Hippocampal formation (tissue), 2 donors: ENCODE data around the gene CATSPERZ.
"Not testable (repeated sequence)": the region's sequence is repeated elsewhere in the genome, so short reads cannot be mapped to it uniquely, and the experiment has no call there.

Experiments used
- DNase-seq, 2 donors: peaks; one replicate each; lab custom pipeline; 2025; lab: John Stamatoyannopoulos, UW

Gene CATSPERZ

DNA sequence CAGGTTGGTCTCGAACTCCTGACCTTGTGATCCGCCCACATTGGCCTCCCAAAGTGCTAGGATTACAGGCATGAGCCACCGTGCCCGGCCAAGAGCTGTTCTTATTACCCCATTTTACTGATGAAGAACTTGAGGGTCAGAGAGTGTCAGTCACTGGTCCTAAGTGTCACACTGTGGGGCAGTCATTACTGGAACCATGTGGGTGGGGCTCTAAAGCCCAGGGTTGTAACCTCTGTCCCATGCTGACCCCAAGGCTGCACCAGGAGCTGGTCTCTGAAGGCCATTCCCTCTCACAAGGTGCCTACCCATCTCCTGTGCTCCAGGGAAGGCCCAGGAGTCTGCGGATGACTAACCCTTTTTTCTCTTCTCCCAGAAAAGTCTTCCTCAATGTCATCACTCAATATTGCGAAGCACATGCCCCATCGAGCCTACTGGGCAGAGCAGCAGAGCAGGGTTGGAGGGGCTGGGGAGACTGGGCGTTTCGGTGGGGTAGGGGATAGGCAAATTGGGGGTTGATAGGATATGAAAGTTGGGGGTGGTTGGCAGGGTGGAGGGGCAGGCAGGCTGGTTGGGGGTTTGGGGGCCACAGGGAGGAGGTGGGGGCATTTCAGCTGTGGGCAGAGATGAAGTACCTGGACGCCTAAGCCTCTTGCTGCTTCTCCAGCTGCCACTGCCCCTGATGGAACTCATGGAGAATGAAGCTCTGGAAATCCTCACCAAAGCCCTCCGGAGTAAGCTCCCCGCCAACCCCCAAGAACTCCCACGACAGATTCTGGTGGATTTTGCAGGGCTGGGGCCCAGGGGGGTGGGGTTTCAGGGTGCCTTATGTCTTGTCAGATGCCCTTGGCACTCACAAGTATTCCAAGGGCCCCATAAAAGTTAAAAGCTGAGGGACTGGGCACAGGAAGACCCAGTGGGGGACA is 3.2 kb downstream of the CATSPERZ start:
- DNase-seq, result no peak

DNA sequence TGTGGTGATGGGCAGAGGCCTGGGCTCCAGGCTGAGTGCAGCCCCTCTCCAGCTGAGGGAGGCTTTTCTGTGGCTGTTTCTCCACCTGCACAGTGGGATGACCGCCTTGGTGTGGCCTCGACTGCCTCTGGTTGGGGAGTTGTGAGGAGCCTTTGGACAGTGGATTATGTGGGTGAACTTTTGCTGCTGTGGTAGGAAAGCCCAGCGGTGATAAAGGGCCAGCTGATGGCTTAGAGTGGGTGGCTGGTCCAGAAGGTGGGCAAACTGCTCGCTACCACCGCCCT is 3.8 kb downstream of the CATSPERZ start:
- DNase-seq, result no peak

DNA sequence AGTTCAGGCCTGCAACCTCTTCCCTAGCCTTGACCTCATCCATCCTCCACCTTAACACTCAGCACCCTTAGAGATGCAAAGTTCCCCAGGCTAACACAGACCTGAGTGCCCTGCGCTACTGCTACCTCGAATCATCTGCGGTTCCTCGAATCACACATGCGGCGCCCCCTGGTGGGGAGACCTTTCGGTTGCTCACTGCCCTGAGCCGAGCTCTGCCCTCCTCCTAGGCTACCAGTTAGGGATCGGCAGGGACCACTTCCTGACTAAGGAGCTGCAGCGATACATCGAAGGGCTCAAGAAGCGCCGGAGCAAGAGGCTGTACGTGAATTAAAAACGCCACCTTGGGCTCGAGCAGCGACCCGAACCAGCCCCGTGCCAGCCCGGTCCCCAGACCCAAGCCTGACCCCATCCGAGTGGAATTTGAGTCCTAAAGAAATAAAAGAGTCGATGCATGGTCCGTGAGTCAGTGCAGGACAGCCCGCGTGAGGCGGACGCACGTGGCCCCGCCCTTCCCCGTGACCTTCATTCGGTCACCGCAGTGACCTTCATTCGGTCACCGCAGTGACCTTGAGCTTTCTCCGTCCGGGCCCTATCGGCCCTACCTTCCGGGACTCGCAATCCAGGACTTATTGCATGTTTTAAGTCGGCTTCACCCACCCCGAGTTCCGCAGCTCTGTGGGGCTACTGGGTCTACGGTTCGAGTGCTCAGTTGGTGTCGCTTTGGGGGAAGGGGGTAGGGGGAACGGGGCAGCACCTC is 4.3 kb downstream of the CATSPERZ start:
- peak; percentile 78 to 88 for DNase-seq

DNA sequence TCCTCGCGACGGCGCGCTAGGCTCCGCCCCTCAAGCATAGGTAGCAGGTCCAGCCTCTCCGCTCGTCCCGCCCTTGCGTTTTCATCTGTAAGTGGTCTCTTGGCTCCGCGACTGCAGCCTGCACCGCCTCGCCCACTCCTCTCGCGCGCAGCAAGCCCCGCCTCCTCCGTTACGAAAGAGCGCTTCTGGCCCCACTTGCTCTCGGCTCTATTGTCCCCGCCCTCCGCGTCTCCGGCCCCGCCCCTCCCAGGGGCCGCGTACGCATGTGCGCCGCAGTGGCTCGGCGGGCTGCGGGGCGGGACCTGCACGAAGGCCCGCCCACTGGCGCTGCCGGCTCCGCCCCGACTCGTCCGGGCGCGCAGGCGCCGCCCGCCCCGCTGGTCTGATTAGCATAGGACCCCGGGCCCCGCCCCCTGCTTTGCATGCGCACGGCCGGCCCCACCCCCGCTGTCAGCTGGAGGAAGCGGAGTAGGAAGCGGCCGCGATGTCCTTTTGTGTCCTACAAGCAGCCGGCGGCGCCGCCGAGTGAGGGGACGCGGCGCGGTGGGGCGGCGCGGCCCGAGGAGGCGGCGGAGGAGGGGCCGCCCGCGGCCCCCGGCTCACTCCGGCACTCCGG is 5.0 kb downstream of the CATSPERZ start, which contains the start of gene ESRRA:
ESRRA (plus strand) TSS at position 450 of the 616 bp plus-strand sequence. CDS start 1,656 bp downstream, outside the sequence.
- DNase-seq, result peak; percentile 97 to 99

DNA sequence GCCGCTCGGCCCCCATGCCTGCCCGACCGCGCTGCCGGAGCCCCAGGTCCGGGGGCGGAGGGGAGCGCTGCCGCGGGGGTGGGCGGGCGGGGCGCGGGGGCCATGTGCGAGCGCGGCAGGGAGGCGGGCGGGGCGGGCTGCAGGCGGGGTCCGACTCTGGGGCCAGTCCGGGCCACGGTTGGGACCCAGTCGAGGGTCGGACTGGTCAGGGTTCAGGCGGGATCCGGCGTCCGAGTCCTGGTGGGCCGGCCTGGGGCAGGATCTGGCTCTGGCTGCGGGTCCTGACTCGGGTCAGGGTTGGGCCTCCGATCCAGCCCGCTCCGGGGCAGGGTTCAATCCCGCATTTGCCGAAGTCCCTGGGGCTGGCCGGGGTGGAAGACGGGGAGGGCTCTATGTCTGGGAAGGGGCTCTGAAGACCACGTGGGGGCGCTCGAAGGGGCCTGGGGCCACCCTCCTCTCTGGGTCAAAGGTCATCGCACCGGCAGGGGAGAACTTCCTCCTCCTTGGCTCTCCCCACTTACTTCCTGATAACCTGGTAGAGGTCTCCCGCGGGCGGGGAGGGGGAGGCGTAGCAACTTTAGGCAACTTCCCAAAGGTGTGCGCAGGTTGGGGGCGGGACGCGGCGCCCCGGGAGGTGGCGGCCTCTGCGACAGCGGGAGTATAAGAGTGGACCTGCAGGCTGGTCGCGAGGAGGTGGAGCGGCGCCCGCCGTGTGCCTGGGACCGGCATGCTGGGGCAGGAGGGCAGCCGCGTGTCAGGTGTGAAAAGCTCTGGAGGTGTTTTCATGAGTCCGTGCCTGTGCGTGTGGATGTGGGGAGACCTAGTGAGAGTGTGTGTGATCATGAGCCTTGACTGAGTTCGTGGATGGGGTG is 5.8 kb downstream of the CATSPERZ start:
- peak in 1 of 2 donors; percentile 46 for DNase-seq

DNA sequence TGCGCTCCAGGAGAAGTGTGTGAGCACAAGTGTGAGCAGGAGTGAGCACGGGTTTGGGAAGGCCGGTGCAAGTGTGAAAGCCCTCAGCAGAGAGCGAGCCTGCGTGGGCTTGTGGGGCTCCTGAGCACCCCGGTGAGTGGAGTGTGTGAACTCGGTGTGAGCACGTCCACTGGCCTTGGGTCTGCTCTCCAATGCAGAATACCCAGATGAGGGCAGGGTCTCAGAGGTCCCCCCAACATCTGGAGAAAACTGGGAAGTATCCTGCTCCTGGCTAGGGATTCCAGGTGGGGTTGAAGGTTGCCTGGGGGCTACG is 6.4 kb downstream of the CATSPERZ start:
- no peak for DNase-seq

DNA sequence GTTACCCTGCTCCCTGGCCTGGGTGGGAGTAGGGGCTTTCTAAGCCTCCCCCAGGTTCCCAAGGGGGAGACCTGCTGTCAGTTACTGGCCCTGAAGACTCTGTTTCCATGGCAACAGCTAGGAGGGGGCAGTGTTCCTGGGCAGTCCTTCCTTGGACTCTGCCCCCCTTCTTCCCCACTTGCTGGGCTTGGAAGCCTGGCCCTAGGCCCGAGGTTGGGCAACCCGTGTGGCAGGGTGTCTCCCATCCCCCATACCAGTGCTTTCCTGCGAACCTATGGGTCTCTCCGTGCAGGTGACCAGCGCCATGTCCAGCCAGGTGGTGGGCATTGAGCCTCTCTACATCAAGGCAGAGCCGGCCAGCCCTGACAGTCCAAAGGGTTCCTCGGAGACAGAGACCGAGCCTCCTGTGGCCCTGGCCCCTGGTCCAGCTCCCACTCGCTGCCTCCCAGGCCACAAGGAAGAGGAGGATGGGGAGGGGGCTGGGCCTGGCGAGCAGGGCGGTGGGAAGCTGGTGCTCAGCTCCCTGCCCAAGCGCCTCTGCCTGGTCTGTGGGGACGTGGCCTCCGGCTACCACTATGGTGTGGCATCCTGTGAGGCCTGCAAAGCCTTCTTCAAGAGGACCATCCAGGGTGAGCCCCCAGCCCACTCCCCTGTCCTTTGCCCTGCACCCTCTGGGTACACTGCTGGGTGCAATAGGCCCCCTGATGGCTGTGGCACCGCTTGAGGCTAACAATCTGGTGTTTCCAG is 6.9 kb downstream of the CATSPERZ start:
- DNase-seq, result peak in 1 of 2 donors; percentile 21

DNA sequence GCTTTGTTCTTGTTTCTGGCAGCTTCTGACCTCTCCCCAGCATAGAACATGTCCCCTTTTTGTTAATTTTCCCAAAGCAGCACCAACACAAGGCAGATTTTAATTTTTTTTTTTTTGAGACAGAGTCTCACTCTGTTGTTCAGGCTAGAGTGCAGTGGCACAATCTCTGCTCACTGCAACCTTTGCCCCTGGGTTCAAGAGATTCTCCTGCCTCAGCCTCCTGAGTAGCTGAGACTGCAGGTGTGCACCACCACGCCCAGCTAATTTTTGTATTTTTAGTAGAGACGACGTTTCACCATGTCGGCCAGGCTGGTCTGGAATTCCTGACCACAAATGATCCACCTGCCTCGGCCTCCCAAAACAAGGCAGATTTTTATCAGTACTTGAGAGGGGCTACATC is 7.6 kb downstream of the CATSPERZ start:
- DNase-seq, result not testable (repeated sequence)

DNA sequence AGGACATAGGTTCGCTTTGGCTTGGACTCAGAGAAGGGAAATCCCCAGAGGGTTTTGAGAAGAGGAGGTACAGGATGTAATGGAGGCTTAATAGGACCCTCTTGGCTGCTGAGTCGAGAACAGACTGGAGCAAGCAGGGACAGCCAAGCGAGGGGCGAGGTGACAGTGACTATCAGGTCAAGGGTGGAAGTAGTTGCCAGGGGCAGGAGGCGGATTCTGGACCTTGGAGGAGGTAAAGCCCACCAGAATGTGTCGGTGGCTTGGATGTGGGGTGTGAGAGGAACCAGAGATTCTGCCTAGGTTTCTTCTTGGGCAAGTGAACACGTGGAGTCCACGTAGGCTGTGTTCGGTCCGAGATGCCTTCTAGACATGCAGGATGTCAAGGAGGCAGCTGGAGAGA is 12.8 kb downstream of the CATSPERZ start:
- DNase-seq, result no peak

DNA sequence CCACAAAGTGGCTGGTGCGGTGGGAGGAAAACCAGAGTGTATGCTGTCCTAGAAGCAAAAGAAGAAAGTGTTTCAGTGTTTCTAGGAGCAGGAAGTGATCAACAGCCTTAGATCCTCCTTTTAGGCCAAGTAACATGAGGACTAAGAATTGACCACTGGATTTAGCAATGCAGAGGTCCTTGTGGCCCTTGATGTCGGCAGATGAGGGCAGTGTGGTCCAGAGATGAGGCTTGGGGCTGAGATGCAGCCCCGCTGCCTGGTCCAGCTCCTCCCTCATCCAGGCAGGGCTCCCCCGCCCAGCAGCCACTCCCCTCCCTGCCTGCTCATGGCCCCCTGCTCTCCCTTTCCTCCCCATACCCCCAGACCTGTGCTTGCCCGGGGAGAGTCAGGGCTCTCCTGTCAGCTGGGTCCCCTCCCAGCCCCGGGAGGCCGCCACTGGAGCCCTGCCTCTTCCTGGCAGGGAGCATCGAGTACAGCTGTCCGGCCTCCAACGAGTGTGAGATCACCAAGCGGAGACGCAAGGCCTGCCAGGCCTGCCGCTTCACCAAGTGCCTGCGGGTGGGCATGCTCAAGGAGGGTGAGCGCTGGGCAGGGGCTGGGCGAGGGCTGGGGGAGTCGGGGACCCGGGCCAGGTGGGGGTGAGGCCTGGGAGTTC is 13.5 kb downstream of the CATSPERZ start:
- DNase-seq, result no peak

DNA sequence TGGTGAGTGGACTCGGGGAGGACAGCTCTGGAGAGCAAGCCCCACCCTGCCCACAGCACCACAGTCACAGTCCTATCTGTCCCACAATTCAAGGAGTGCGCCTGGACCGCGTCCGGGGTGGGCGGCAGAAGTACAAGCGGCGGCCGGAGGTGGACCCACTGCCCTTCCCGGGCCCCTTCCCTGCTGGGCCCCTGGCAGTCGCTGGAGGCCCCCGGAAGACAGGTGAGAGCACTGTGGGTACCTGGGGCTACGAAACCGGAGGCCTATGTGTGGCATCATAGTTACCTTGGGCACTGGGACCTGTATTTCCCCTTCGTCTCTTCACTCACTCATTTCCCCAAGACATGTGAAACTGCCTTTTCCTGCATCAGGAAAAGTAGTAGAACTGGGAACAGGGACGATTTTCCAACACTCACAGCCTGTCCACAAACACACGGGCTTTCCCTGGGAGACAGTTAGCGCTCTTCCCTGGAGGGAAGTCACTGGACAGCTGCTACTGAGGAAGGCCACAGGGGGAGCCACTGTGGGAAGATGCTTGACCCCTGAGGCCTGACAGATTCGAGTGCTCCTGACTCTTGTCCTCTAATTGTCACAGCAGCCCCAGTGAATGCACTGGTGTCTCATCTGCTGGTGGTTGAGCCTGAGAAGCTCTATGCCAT is 14.1 kb downstream of the CATSPERZ start:
- DNase-seq, result no peak

DNA sequence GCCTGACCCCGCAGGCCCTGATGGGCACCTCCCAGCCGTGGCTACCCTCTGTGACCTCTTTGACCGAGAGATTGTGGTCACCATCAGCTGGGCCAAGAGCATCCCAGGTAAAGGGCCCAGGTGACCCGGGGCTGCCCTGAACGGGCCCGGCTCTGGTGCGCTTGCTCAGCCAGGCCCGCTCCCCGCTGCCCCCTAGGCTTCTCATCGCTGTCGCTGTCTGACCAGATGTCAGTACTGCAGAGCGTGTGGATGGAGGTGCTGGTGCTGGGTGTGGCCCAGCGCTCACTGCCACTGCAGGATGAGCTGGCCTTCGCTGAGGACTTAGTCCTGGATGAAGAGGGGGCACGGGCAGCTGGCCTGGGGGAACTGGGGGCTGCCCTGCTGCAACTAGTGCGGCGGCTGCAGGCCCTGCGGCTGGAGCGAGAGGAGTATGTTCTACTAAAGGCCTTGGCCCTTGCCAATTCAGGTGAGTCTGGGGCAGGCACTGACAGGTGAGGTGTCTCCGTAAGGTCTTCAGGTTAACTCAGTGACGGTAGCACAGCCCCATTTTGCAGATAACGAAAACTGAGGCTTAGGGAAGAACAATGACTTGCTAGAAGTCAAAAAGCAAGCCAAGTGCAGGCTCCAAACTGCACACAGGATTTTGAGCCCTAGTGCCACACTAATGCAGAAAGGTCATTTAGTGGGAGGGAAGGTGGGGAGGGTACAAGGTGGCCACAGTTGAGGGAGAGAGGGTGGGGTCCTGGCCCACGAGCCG is 14.8 kb downstream of the CATSPERZ start:
- no peak for DNase-seq

DNA sequence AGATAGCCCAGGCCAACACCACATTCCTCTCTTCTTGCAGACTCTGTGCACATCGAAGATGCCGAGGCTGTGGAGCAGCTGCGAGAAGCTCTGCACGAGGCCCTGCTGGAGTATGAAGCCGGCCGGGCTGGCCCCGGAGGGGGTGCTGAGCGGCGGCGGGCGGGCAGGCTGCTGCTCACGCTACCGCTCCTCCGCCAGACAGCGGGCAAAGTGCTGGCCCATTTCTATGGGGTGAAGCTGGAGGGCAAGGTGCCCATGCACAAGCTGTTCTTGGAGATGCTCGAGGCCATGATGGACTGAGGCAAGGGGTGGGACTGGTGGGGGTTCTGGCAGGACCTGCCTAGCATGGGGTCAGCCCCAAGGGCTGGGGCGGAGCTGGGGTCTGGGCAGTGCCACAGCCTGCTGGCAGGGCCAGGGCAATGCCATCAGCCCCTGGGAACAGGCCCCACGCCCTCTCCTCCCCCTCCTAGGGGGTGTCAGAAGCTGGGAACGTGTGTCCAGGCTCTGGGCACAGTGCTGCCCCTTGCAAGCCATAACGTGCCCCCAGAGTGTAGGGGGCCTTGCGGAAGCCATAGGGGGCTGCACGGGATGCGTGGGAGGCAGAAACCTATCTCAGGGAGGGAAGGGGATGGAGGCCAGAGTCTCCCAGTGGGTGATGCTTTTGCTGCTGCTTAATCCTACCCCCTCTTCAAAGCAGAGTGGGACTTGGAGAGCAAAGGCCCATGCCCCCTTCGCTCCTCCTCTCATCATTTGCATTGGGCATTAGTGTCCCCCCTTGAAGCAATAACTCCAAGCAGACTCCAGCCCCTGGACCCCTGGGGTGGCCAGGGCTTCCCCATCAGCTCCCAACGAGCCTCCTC is 15.7 kb downstream of the CATSPERZ start:
- DNase-seq, result not testable (repeated sequence)

DNA sequence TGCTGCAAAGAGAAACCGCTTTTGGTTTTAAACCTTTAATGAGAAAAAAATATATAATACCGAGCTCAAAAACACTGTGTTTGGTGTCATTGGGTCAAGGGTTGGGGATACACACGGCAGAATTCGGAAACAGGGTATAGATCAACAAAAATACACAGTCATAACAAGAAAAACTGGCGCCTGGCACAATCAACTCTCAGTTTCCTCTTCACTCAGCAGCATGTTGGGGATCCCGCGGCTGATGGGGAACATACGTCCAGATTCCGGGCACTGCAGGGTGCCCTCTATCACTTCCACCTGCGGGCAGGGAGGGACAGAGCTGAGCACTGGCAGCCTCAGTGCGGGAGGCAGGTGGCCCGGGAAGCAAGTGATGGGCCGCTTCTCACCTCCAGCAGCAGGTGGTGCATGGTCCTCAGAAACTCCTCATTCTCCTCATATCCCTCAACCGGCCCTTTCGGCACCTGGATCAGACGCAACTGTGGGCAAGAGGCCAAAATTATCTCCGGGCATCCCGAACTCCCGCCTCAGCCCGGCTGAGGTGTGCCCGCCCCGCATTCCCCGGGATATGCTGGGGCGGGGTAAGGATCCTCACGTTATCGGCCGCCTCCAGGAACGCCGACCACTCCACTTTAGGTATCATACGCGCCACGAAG is 16.6 kb downstream of the CATSPERZ start:
- no peak for DNase-seq

DNA sequence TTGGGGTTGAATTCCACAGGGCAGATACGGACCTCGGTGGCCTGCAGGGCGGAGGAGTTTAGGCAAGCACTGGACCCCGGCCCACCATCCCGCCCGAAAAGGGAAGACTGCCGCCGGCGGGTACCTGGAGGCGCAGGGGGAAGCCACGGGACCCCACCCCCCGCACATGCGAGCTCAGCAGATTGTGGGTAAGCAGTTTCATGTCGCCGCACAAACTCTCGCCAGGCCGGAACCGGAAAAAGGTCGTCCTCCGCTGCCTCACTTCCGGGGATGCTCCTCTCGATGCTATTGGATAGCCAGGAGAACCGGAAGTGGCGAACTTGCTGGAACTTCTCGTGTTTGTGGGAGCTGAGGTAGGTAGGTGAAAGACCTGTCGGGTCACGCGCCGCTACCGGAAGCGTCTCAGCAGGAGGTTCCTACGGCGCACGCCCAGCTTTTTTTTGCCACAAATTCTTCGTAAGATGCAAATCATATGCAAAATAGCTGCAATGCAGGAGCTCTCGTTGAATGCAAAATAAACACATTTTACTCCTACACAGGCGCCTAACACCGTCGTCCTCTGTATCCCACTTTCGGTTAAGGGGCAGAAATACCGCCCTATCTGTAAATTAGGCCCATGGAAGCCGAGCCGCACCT is 17.3 kb downstream of the CATSPERZ start, which contains the start of gene TRMT112:
TRMT112 (minus strand) TSS at position 235 of the 636 bp plus-strand sequence; CDS start at position 202, 33 bp downstream.
- DNase-seq, result peak; percentile 91 to 95

DNA sequence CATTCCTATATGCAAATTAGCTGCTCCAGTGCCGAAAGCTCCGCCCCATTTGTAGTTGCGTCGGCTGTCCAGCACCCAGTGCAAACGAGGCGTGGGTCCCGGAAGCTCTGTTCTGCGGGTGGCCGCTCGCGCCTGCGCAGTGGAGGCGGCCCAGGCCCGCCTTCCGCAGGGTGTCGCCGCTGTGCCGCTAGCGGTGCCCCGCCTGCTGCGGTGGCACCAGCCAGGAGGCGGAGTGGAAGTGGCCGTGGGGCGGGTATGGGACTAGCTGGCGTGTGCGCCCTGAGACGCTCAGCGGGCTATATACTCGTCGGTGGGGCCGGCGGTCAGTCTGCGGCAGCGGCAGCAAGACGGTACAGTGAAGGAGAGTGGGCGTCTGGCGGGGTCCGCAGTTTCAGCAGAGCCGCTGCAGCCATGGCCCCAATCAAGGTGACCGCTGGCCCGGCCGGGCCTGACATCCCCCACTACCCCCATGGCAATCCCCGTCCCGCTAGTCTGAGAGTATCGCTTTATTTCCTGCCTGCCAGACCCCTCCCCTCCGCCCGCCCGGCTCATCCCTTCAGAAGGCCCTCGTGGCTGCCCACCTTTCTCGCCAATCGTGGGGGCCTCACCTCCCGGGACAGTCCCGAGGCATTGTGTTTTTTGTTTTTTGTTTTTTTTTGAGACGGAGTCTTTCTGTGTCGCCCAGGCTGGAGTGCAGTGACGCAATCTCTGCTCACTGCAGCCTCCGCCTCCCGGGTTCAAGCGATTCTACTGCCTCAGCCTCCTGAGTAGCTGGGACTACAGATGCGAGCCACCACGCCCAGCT is 18.0 kb downstream of the CATSPERZ start, which contains the start of gene PRDX5:
PRDX5 (plus strand) TSS at position 161 of the 805 bp plus-strand sequence; CDS start at position 256, 95 bp downstream.
- DNase-seq, result peak; percentile 98
